ENCODE results near the gene MAFB. TPM values are rescaled to one million over a fixed set of nuclear protein-coding genes. Genes with fewer than 3 reads are reported as not detected.

Gene MAFB
- total and polyA plus RNA-seq, 7 donors: 5.4 to 43.3 (median 18.6) TPM

GRCh38 chr20:40639676-40640355, 49.2 kb downstream of the MAFB start:
- no peak overlapping the region for H3K27ac ChIP-seq
- H3K27me3 ChIP-seq: no peaks in the 10 kb centered on the region
- H3K4me3 ChIP-seq: no peak overlapping the region
- TF ChIP-seq EP300 (IDR thresholded peaks at IDR 0.05) (no peak), POLR2A (IDR thresholded peaks at IDR 0.05) (no peak), POLR2AphosphoS5 (IDR thresholded peaks at IDR 0.05) (no peak), CTCF (IDR thresholded peaks at IDR 0.05) (no peak)
- DNase-seq: no peak
- 62 to 76% methylated on average over 2 of the region's 2 CpGs for WGBS, 2 donors
- intact Hi-C loops (cut with DNase I): no loop called here
- H3K36me3 ChIP-seq: no peaks in the 10 kb centered on the region
- no peaks in the 10 kb centered on the region for H3K9me3 ChIP-seq
- no peaks in the 10 kb centered on the region for H3K4me1 ChIP-seq

- 46 to 57% methylated on average over 1 of the region's 1 CpG for WGBS, 2 donors
- no peaks in the 10 kb centered on the region for H3K9me3 ChIP-seq
- intact Hi-C loops (cut with DNase I): no loop called here
- no peaks in the 10 kb centered on the region for H3K27me3 ChIP-seq
- DNase-seq: no peak
- TF ChIP-seq CTCF (IDR thresholded peaks at IDR 0.05) (no peak), POLR2A (IDR thresholded peaks at IDR 0.05) (no peak), EP300 (IDR thresholded peaks at IDR 0.05) (no peak), POLR2AphosphoS5 (IDR thresholded peaks at IDR 0.05) (no peak)
- no peaks in the 10 kb centered on the region for H3K36me3 ChIP-seq
- H3K27ac ChIP-seq: no peak overlapping the region
- H3K4me3 ChIP-seq: no peak overlapping the region
- no peaks in the 10 kb centered on the region for H3K4me1 ChIP-seq
Measured at GRCh38 chr20:40639132-40639531, 49.9 kb downstream of the MAFB start.

- H3K4me3 ChIP-seq: no peak overlapping the region
- intact Hi-C loops (cut with DNase I): no loop called here
- DNase-seq: no peak
- H3K27me3 ChIP-seq: no peaks in the 10 kb centered on the region
- no peaks in the 10 kb centered on the region for H3K36me3 ChIP-seq
- no peak overlapping the region for H3K27ac ChIP-seq
- WGBS, 2 donors: 76 to 80% methylated on average over 2 of the region's 2 CpGs
- no peaks in the 10 kb centered on the region for H3K4me1 ChIP-seq
- no peaks in the 10 kb centered on the region for H3K9me3 ChIP-seq
- no peak for TF ChIP-seq POLR2AphosphoS5 (IDR thresholded peaks at IDR 0.05)
Measured at GRCh38 chr20:40638414-40638813, 50.6 kb downstream of the MAFB start.

- TF ChIP-seq EP300 (IDR thresholded peaks at IDR 0.05) (no peak), POLR2AphosphoS5 (IDR thresholded peaks at IDR 0.05) (no peak), CTCF (IDR thresholded peaks at IDR 0.05) (no peak), POLR2A (IDR thresholded peaks at IDR 0.05) (no peak)
- Histone ChIP-seq H3K4me1 (no peaks in the 10 kb centered on the region), H3K27me3 (no peaks in the 10 kb centered on the region), H3K9me3 (no peaks in the 10 kb centered on the region), H3K27ac (no peak overlapping the region), H3K4me3 (no peak overlapping the region), H3K36me3 (no peaks in the 10 kb centered on the region)
- 78 to 93% methylated on average over 3 of the region's 3 CpGs for WGBS, 2 donors
- intact Hi-C loops (cut with DNase I): no loop called here
- DNase-seq: no peak
Measured at GRCh38 chr20:40637176-40637575, 51.9 kb downstream of the MAFB start.

GRCh38 chr20:40636486-40636885, 52.5 kb downstream of the MAFB start:
- no peaks in the 10 kb centered on the region for H3K27me3 ChIP-seq
- DNase-seq: no peak
- H3K4me1 ChIP-seq: no peaks in the 10 kb centered on the region
- H3K36me3 ChIP-seq: no peaks in the 10 kb centered on the region
- 92 to 95% methylated on average over 2 of the region's 2 CpGs for WGBS, 2 donors
- H3K27ac ChIP-seq: no peak overlapping the region
- intact Hi-C loops (cut with DNase I): no loop called here
- no peak overlapping the region for H3K4me3 ChIP-seq
- TF ChIP-seq EP300 (IDR thresholded peaks at IDR 0.05) (no peak), CTCF (IDR thresholded peaks at IDR 0.05) (no peak)
- H3K9me3 ChIP-seq: no peaks in the 10 kb centered on the region
